NCI-H1436 treated with DMSO at 0.1 percent for 48 hours (cell line): ENCODE measurements around the gene SLC66A2.
"Not testable (repeated sequence)": the region's sequence is repeated elsewhere in the genome, so short reads cannot be mapped to it uniquely, and the experiment has no call there.

Experiments
- DNase-seq: peaks from one replicate; lab custom pipeline; 2025; lab: John Stamatoyannopoulos, UW

SLC66A2 gene

DNA sequence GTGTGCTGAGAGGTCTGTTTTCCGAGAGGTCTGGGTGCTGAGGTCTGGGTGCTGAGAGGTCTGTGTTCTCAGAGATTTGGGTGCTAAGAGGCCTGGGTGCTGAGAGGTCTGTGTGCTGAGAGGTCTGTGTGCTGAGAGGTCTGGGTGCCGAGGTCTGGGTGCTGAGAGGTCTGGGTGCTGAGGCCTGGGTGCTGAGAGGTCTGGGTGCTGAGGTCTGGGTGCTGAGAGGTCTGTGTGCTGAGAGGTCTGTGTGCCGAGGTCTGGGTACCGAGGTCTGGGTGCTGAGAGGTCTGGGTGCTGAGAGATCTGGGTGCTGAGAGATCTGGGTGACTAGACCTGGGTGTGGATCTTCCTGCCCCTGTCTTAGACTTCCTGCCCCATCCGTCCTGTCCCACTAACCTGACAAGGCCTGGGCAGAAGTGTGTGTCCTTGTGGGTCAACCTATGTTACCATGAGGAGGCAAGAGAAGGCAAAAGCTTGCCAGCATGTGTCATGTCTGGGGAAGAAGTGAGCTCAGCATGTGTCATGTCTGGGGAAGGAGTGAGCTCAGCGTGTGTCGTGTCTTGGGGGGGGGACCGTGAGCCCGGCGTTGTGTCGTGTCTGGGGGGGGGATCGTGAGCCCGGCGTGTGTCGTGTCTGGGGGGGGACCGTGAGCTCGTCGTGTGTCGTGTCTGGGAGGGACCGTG is 84.4 kb downstream of the SLC66A2 start:
- no peak for DNase-seq

DNA sequence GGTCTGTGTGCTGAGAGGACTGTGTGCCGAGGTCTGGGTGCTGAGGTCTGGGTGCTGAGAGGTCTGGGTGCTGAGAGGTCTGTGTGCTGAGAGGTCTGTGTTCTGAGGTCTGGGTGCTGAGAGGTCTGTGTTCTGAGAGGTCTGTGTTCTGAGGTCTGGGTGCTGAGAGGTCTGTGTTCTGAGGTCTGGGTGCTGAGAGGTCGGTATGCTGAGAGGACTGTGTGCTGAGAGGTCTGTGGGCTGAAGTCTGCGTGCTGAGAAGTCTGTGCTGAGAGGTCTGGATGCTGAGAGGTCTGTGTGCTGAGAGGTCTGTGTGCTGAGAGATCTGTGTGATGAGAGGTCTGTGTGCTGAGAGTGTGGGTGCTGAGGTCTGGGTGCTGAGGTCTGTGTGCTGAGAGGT is 85.5 kb downstream of the SLC66A2 start:
- DNase-seq = not testable (repeated sequence)

DNA sequence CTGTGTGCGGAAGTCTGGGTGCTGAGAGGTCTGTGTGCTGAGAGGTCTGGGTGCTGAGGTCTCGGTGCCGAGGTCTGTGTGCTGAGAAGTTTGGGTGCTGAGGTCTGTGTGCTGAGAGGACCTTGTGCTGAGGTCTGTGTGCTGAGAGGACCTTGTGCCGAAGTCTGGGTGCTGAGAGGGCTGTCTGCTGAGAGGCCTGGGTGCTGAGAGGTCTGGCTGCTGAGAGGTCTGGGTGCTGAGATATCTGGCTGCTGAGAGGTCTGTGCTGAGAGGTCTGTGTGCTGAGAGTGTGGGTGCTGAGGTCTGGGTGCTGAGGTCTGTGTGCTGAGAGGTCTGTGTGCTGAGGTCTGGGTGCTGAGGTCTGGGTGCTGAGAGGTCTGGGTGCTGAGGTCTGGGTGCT is 86.5 kb downstream of the SLC66A2 start:
- not testable (repeated sequence) for DNase-seq

DNA sequence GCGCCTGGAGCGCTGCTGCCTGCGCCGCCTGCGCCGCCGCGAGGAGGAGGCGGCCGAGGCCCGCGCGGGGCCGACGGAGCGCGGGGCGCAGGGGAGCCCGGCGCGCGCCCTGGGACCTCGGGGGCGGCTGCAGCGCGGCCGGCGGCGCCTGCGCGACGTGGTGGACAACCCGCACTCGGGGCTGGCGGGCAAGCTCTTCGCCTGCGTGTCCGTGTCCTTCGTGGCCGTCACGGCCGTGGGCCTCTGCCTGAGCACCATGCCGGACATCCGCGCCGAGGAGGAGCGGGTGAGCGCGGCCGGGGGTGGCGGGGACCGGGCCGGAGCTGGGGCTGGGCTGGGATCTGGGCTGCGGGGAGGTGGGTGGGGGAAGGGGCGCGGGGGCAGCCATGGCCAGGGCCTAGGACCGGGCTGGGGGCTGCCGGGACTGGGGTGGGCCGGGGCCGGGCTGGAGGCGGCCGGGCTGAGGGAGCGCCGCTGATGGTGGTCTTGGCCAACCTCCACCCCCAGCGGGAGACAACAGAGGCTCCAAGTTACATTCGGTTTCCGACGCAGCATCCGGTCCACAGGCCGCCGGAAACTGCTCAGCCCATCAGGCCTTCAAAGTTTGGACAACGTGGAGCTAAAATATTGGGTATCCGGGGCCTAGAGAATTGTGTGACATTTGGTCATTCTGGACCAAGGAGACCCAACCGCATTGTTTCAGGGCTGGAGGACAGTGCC is 87.3 kb downstream of the SLC66A2 start:
- DNase-seq = no peak

DNA sequence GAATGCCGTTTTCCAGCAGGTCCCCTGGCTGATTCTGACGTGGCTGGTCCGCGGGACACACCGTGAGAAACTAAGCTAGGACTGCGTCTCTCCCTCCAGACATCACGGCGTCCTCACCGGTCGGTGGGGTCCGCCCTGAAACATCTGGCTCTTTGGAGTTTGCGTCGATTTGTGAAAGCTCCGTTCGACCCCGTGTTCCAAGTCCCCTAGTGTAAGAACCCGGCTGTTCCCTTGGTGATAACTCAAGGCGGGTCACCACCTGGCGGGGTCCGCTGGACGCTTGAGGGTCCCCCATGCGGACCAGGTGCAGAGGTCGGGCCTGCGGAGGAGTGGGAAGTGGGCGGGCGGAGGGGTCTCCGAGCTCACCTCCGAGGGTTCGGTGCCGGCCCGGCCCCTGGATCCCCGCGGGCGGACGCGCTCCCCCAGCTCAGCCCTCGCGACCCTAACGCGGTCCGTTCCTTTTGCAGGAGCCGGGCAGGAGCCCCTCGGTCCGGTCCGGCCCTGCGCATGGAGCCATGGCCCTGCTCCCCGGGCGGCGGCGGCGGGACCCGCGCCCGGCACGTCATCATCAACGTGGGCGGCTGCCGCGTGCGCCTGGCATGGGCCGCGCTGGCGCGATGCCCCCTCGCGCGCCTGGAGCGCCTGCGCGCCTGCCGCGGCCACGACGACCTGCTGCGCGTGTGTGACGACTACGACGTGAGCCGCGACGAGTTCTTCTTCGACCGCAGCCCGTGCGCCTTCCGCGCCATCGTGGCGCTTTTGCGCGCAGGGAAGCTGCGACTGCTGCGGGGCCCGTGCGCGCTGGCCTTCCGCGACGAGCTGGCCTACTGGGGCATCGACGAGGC is 88.1 kb downstream of the SLC66A2 start:
- no peak for DNase-seq

DNA sequence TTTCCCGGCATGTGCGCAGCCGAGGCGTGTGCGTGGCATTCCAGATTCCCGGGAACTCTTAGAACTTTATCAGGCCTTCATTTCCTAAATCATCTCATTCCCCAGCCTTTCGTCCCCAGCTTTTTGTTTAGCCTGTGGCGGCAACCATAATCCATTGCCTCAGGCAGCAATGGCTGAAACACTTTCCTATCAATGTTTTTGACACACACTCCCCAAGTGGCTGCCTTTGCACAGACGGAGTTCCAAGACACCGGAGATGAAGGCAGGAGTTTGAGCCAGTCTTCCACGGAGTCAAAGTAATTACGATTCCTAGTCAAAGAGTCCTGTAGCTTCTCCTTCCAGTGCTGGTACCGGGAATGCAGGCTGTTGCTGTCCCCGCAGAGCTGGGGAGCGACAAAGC is 88.9 kb downstream of the SLC66A2 start:
- DNase-seq = no peak

DNA sequence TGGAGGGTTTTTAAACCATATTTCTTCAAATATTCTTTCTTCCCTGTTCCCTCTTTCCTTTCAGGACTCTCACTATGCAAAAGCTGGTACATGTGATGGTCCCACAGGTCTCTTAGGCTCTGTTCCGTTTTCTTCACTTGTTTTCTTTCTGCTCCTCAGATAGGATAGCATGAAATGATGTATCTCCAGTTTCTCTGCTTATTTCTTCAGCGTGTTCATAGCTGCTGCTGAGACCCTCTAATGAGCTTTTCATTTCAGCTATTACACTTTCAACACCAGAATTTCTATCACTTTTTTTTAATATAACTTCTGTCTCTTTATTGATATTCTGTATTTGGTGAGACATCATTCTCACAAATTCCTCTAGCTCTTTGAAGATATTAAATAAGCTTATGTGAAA is 89.8 kb downstream of the SLC66A2 start:
- DNase-seq = no peak

DNA sequence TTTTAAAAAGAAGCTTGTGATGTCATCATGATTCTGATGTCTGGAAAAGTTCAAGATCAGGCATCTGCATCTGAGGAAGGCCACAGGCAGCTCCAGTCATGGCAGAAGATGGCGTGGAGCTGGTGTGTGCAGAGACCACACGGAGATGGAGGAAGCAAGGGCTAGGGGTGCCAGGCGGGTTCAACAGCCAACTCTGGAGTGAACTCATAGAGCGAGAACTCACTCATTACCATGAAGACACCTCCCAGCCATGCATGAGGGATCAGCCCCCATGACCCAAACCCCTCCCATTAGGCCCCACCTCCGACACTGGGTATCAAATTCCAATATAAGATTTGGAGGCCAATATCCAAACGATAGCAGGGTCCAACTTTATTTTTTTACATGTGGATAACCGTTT is 92.1 kb downstream of the SLC66A2 start:
- DNase-seq = no peak

DNA sequence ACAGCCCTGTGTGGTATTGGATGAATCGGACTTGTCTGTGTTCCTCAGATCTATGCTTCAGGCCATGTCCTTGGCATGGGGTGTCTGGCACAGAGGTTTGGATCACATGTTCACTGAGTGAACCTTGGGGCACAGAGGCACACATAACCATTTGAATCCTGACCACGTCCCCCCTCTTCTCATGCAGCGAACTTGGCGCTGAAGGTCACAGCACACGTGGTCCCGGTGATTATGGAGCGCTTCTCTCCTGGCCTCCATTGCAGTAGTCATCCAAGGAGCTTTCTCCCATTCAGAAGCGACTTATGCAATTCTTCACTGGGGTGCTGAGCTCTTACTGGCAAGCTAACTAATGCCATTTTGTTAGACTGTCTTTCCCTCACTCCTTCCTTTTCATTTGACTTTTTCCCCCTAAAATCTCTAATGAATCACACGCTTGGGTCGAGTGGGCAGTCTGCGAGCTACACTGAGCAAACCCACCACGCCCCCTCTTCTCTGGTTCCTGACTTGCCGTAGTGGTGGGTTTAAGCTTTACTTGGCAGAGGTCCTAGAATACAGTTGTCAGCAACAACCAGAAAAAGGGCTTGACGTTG is 94.3 kb downstream of the SLC66A2 start:
- DNase-seq = no peak

DNA sequence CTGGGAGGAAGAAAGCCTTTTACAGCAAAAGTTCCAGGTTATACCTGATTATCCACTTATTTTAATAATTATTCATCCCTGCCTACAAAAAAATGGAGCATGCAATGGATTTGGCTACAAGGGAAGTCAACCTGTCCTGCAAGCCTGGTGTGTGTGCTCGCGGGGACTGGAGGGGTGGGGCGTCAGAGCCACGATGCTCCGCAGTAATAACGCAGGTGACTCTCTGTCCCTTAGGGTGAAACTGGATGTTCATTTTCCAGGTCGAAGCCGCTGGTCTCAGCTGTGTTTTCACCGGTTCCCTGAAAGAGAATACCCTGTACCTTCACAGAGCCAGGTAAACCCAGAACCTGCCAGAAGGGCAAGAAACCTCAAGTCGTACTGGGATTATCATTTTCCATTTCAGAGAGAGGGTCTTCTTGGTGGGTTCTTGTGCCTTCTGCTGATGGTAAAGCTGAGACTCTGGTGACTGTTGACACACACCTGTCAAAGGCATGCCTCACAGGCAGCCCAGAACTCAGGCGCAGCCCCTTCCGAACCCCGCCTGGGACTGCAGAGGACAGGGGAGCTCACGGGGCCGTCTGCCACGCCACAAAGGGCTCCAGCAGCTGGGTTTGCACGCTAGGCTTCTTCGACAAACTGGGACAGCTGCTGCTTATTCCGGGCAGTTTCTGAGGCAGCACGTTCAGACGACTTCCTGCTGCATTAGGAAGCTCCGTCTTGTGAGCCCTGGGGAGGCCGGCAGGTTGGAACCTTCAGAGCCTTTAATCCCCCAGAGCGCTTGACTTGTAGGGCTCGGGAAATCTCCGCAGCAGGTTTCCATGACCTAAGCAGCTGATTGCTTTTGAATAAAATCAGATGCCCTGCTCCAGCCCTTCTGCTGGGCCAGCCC is 95.1 kb downstream of the SLC66A2 start:
- DNase-seq = no peak

DNA sequence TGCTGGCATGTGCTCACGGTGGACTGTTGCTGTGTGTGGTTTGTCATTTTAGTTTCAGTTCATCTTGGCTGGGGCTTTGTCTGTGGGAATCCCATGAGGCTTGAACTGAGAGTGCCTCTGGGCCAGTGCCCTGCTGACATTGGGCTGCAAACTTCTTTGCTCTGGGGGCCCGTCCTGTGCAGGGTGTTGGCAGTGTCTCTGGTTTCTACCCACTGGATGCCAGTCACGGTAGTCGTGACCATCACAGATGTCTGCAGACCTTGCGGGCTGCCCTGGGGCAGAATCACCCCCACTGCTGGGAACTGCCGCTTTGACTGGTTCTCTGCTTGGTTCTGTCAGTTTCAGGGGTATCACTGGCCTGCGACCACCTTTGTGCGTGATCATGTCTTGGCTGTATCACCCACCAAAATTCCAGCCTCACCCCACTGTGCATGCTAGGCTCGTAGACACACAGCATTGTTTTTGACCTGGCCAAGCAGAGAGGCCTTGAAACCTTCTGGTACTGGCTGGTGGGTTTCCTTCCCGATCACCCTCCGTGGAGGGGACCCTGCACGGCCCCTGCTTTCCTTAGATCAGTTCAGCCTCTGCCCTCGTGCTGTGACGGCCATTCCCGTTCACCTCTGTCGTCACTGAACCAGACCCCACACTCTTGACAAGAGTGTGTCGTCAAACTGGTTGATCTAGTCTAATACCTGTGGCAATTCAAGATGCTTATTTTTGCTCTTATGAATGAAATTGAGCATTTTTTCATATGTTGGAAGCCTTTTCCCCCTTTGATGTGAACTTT is 96.1 kb downstream of the SLC66A2 start:
- no peak for DNase-seq

DNA sequence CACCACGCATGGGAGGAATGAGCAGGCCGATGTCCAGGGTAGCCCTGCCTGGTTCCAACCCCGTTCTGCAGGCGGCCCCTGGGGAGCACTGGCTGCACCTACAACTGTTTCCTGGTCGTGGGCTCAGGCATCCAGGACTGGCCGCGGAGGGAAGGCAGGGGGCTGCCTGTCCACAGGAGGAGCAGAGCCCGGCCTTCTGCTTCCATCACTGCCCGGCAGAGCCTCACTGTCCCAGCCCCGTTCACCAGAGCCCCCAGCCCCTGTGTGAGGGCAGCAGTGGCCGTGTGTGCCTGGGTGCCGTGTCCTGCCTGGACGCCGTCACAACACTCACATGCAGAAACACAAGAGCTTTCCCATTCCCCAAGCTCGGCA is 97.5 kb downstream of the SLC66A2 start:
- DNase-seq = no peak

DNA sequence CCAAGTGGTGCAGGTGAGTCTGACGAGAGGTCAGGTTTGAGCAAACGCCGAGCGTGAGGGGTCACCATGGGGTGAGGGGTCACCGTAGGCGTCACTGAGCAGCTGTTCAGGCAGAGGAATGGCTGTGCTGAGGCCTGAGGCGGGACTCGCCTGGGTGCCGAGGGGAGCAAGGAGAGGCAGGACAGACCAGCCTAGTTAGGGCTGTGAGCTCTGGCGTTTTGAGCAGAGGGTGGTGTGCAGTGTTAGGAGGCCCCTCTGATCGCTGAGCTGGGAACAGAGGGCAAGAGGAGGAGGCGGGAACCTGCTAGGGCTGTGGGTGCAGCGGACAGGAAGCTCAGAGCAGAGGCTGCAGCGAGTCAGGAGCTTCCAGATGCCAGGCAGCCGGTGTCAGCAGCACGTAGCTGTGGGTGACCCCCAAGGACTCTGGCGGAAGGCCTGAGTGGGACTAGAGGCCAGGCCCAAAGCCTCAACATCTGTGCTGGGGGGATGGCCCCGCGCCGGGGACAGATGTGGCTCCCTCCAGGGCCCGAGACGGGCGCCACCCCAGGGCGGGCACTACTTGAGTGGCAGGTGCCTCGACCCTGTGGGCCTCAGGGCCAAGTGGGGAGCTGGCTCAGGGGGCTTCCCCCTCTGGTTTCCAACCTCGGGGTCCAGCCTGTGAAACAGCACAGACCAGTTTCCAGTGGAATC is 98.0 kb downstream of the SLC66A2 start:
- no peak for DNase-seq

DNA sequence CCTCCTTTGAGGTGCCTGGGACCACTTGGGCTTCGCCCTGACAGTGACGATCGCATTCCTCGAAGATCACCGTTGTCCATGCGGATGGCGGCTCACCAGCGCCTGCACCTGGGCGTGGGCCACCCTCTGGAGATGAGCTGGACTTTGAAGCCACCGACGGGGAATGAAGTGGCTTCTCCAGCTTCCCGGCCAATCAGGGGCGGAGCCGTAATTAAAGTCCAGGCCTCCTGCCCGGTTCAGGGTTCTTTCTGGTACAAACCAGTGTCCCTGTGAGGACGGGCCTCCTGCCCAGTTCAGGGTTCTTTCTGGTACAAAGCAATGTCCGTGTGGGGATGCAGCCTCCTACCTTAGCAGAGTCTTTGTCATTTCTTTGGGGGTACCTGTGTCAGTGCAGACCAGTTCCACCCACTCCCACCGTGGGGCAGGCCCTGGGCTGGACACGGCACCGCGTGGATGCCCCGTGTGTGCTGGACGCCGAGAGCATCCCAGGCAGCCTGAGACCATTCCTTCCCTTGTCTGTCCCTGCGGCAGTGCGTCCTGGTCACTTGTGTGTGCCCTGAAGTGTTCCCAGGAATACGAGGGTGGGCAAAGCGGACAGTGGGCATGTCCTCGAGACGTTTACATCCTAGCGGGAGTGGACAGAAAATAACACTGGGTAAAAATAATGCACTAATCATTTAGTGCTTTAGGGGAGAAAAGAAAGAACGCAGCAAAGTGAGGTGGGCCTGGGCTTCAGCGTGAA is 98.7 kb downstream of the SLC66A2 start:
- DNase-seq = no peak
